A673 (cell line): Measurements from ENCODE around the gene ATP11C.

ENCODE experiments used
- CTCF ChIP-seq: fragments of 300-800, 200-600 bp; sonication (generic); conservative IDR thresholded peaks from 2 replicates; pipeline ENCODE4 v1.5.1; 2017; ENCODE audit warnings: low read depth, mild to moderate bottlenecking, antibody characterized with exemption, low read length, moderate library complexity, mixed read lengths
- EZH2 ChIP-seq: fragments of 200-600 bp; sonication (generic); IDR thresholded peaks from 2 replicates; pipeline ENCODE4 v1.6.1; 2017; ENCODE audit warnings: borderline replicate concordance, low read depth, mild to moderate bottlenecking, mixed read lengths, antibody characterized with exemption, low read length; ENCODE audit not compliant: poor library complexity, severe bottlenecking

- TF ChIP-seq CTCF (no peak), EZH2 (no peak)
Observed at GRCh38 chrX:139972629-139973624, 40.1 kb upstream of the ATP11C start.
